MM.1S (cell line): Measurements from ENCODE around the gene ENTPD6.

Experiments
- DNase-seq: peaks from one replicate; pipeline ENCODE4 v3.0.0-alpha.2; 2015
- H2AFZ ChIP-seq: fragments of 300-600 bp; sonication (generic); 2 replicates; pipeline ENCODE4 v1.6.0; 2016; ENCODE audit warnings: antibody characterized with exemption, low read length
- H3F3A ChIP-seq: fragments of 300-600 bp; sonication (generic); 2 replicates; pipeline ENCODE4 v1.6.1; 2016; ENCODE audit warnings: mild to moderate bottlenecking, antibody characterized with exemption, low read length, moderate library complexity, mixed read lengths; ENCODE audit not compliant: insufficient read depth
- H3K27ac ChIP-seq: fragments of 300-600 bp; sonication (generic); 2 replicates; pipeline ENCODE4 v1.5.1; 2016; ENCODE audit warnings: mild to moderate bottlenecking, low read length
- H3K27me3 ChIP-seq: fragments of 300-600 bp; sonication (generic); replicated peaks from 2 replicates; pipeline ENCODE4 v1.6.0; 2016; ENCODE audit warnings: low read length; ENCODE audit not compliant: insufficient read depth
- H3K36me3 ChIP-seq: fragments of 300-600 bp; sonication (generic); replicated peaks from 2 replicates; pipeline ENCODE4 v1.6.1; 2016; ENCODE audit warnings: mild to moderate bottlenecking, low read length, mixed read lengths; ENCODE audit not compliant: insufficient read depth
- H3K4me1 ChIP-seq: fragments of 300-600 bp; sonication (generic); 2 replicates; pipeline ENCODE4 v1.6.1; 2016; ENCODE audit warnings: low read length, mixed read lengths
- H3K4me2 ChIP-seq: fragments of 300-600 bp; sonication (generic); 2 replicates; pipeline ENCODE4 v1.6.0; 2016; ENCODE audit warnings: low read depth, low read length
- H3K4me3 ChIP-seq: fragments of 300-600 bp; sonication (generic); 2 replicates; pipeline ENCODE4 v1.5.1; 2016; ENCODE audit warnings: low read length, mixed read lengths
- H3K79me2 ChIP-seq: fragments of 300-600 bp; sonication (generic); 2 replicates; pipeline ENCODE4 v1.6.1; 2016; ENCODE audit warnings: mixed run types, low read length, mixed read lengths
- H3K9ac ChIP-seq: fragments of 300-600 bp; sonication (generic); 2 replicates; pipeline ENCODE4 v1.6.1; 2016; ENCODE audit warnings: low read length, mixed read lengths
- H3K9me2 ChIP-seq: fragments of 300-600 bp; sonication (generic); replicated peaks from 2 replicates; pipeline ENCODE4 v1.6.1; 2016; ENCODE audit warnings: mild to moderate bottlenecking, low read length, mixed read lengths; ENCODE audit not compliant: insufficient read depth
- H3K9me3 ChIP-seq: fragments of 300-600 bp; sonication (generic); replicated peaks from 2 replicates; pipeline ENCODE4 v1.6.1; 2016; ENCODE audit warnings: mild to moderate bottlenecking, low read length, mixed read lengths; ENCODE audit not compliant: insufficient read depth
- H4K20me1 ChIP-seq: fragments of 300-600 bp; sonication (generic); 2 replicates; pipeline ENCODE4 v1.6.1; 2016; ENCODE audit warnings: mild to moderate bottlenecking, low read length, moderate library complexity, mixed read lengths; ENCODE audit not compliant: insufficient read depth
- CTCF ChIP-seq: fragments of 300-600 bp; sonication (generic); IDR thresholded peaks from 2 replicates; pipeline ENCODE4 v1.5.1; 2016; ENCODE audit warnings: antibody characterized with exemption, low read length, mixed read lengths
- EZH2 ChIP-seq: fragments of 300-600 bp; sonication (generic); optimal IDR thresholded peaks from 2 replicates; pipeline ENCODE3; 2017; ENCODE audit warnings: low read depth, mild to moderate bottlenecking, antibody characterized with exemption, low read length, mixed read lengths
- EZH2phosphoT487 ChIP-seq: fragments of 300-600 bp; sonication (generic); IDR thresholded peaks from 2 replicates; pipeline ENCODE4 v1.6.1; 2018; ENCODE audit warnings: antibody characterized with exemption, low read length

Gene ENTPD6

DNA sequence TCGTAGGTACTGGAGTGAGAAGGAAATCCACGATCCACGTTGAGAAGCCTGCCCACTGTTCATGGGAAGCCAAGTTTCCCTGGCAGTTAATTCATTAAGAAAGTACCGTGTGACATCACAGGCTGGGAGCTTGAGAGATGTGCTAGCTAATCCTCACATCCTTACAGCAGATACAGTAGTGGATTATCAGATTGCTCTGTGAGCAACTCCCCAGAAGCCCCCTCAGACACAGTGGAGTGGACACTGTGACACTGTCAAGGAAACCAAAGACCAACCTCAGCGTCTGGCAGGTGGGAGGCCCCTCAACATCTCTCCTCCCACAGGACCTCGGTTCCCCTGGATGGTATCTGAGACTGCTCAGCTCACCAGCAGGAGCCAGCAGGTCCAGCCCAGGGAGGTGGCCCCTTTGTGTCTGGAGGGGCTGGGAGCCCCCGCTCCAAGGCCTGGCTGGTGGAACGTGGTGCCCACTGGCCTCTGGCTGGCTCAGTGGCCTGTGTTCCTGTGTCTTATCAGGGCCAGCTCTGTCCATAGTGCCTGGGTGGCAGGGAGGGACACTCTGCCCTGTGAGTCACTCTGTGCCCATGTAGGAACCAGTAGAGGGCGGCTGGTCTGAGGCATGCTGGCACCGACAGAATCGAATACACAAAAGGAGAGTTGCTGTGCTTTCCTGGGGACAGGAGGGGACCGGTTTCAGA is 59.6 kb downstream of the ENTPD6 start:
- H3K36me3 ChIP-seq = peaks cover 3% of the 10 kb centered on the region; the same call in 1 of the 2 replicates
- no peak overlapping the region for H3K4me2 ChIP-seq
- no peak overlapping the region for H3K27ac ChIP-seq
- H3K27me3 ChIP-seq = no peaks in the 10 kb centered on the region
- no peaks in the 10 kb centered on the region for H3K9me3 ChIP-seq
- no peak overlapping the region for H2AFZ ChIP-seq
- H3K9me2 ChIP-seq = no peaks in the 10 kb centered on the region
- H3K9ac ChIP-seq = no peak overlapping the region
- H3F3A ChIP-seq = no peaks in the 10 kb centered on the region
- peaks cover 94% of the 10 kb centered on the region for H3K79me2 ChIP-seq
- H4K20me1 ChIP-seq = no peaks in the 10 kb centered on the region
- H3K4me3 ChIP-seq = no peak overlapping the region
- H3K4me1 ChIP-seq = peaks cover 5% of the 10 kb centered on the region; the same call in 1 of the 2 replicates
- TF ChIP-seq EZH2 = no peak
- no peak for TF ChIP-seq EZH2phosphoT487
- TF ChIP-seq CTCF = no peak
- no peak for DNase-seq

DNA sequence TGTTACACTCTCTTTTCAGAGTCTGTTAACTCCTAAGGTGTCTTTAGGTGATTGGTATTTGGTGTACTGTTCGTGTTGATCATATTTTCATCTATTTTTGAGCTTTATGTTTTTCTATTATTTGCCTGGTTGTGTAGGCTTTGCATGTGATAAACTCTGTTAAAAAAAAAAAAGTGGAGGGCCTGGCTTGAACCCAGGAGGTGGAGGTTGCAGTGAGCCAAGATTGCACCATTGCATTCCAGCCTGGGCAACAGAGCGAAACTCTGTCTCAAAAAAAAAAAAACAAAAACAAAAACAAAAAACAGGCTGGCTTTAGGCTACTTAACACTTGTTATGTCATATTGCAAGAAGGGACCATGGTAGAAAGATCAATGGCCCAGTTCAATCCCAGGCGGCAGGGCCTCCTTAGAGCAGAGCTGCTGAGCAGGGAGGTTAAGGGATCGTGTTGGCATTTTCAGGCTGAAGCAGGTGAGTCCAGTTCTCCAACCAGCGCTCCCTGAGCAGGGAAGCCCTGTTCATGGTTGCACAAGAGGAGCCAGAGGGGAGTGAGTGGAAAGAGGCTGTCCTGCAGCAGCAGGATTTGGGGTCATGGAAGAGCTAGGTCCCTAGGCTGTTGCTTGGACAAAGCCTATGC is 60.8 kb downstream of the ENTPD6 start:
- no peaks in the 10 kb centered on the region for H3K9me2 ChIP-seq
- no peak overlapping the region for H3K4me2 ChIP-seq

DNA sequence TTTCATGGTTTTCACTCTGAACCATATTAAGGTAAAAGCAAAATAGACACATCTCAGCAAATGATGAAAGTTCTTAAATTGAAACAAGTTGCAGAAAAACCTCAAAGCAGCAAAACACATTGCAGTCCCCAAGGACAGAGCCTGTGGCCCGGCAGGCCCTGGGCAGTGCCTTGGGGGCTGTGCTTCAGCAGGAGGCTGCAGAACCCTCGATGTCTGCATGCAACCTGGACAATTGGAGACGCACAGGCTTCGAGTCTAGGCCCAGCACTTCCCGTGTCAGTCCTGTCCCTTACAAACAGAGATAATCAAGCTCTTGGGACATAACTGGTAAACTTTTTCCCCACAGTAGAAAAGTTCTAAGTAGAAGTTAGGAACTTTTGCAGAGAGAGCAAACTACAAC is 61.6 kb downstream of the ENTPD6 start:
- TF ChIP-seq EZH2 = no peak
- TF ChIP-seq CTCF = no peak
- no peak for TF ChIP-seq EZH2phosphoT487
- no peak overlapping the region for H3K9ac ChIP-seq
- no peaks in the 10 kb centered on the region for H3K9me2 ChIP-seq
- no peak overlapping the region for H3K27ac ChIP-seq
- no peaks in the 10 kb centered on the region for H3K27me3 ChIP-seq
- H2AFZ ChIP-seq = no peak overlapping the region
- no peaks in the 10 kb centered on the region for H4K20me1 ChIP-seq
- no peaks in the 10 kb centered on the region for H3F3A ChIP-seq
- H3K4me3 ChIP-seq = no peak overlapping the region
- no peak for DNase-seq
- no peaks in the 10 kb centered on the region for H3K9me3 ChIP-seq
- H3K4me2 ChIP-seq = no peak overlapping the region
- no peaks in the 10 kb centered on the region for H3K4me1 ChIP-seq
- peaks cover 10% of the 10 kb centered on the region for H3K36me3 ChIP-seq
- peaks cover 74% of the 10 kb centered on the region for H3K79me2 ChIP-seq

More for the DNA sequence above, 60.8 kb downstream of the ENTPD6 start:
- Histone ChIP-seq H3K27ac (no peak overlapping the region), H3K9ac (no peak overlapping the region), H3K36me3 (peaks cover 10% of the 10 kb centered on the region), H3K79me2 (peaks cover 82% of the 10 kb centered on the region), H3K9me3 (no peaks in the 10 kb centered on the region), H3K4me3 (no peak overlapping the region), H3K4me1 (no peaks in the 10 kb centered on the region), H2AFZ (no peak overlapping the region), H3K27me3 (no peaks in the 10 kb centered on the region), H4K20me1 (no peaks in the 10 kb centered on the region), H3F3A (no peaks in the 10 kb centered on the region)
- DNase-seq = no peak
- TF ChIP-seq EZH2phosphoT487 (no peak), EZH2 (no peak), CTCF (no peak)
